CD4-positive, alpha-beta T cell (primary cell): ENCODE data around the gene KCNJ2. TPM values are rescaled to one million over a fixed set of nuclear protein-coding genes. Genes with fewer than 3 reads are reported as not detected.

Experiments
- ATAC-seq: fragments of 200-7000 bp; cut with Tn5 transposase; one replicate; pipeline ENCODE4 v1.10.0; 2022; ENCODE audit warnings: mild to moderate bottlenecking; ENCODE audit not compliant: poor library complexity
- CTCF ChIA-PET: fragments of 350-600 bp; sonication (Branson Sonifier 250); formaldehyde crosslinking; loops from one replicate; lab custom pipeline; 2021; ENCODE audit warnings: antibody characterized with exemption, inconsistent platforms; lab: Charles Lee
- POLR2A ChIA-PET: fragments of 350-600 bp; sonication (Branson Sonifier 250); formaldehyde crosslinking; loops from one replicate; lab custom pipeline; 2021; ENCODE audit warnings: antibody characterized with exemption, inconsistent platforms; lab: Charles Lee
- DNase-seq, 14 experiments: peaks; one replicate each; pipeline ENCODE4 v3.0.0-alpha.2; 2013 to 2020; ENCODE audit warnings: mixed read lengths in 2 of 14
- H3K27ac ChIP-seq, 2 donors: one replicate each; pipeline versions ENCODE4 v1.5.1 to v1.7.0; 2013; ENCODE audit warnings: low read length in 2 of 2, low read depth in 1 of 2, mild to moderate bottlenecking in 1 of 2
- H3K27me3 ChIP-seq, 2 experiments: 1 replicate in 1 of 2; 2 replicates in 1 of 2; pipeline versions ENCODE4 v1.6.1 to v1.7.0; 2013; ENCODE audit warnings: low read length in 2 of 2, control low read depth in 1 of 2, mild to moderate bottlenecking in 1 of 2, moderate library complexity in 1 of 2; ENCODE audit not compliant: insufficient read depth in 2 of 2, control insufficient read depth in 1 of 2
- H3K36me3 ChIP-seq: one replicate; pipeline ENCODE4 v1.6.1; 2013; ENCODE audit warnings: low read length, control low read depth; ENCODE audit not compliant: insufficient read depth
- H3K4me1 ChIP-seq: one replicate; pipeline ENCODE4 v1.6.1; 2013; ENCODE audit warnings: low read length, control low read depth; ENCODE audit not compliant: insufficient read depth
- H3K4me3 ChIP-seq: one replicate; pipeline ENCODE4 v1.5.1; 2013; ENCODE audit warnings: mild to moderate bottlenecking, low read length, moderate library complexity
- H3K9me3 ChIP-seq, 2 experiments: 1 replicate in 1 of 2; 2 replicates in 1 of 2; pipeline versions ENCODE4 v1.6.1 to v1.7.0; 2013; ENCODE audit warnings: low read length in 2 of 2, mild to moderate bottlenecking in 2 of 2, control low read depth in 1 of 2, moderate library complexity in 1 of 2; ENCODE audit not compliant: control insufficient read depth in 1 of 2, insufficient read depth in 1 of 2
- H3K27ac Mint-ChIP-seq: one replicate; pipeline ENCODE4 v1.8.0; 2020; ENCODE audit warnings: mixed read lengths
- H3K27me3 Mint-ChIP-seq: one replicate; pipeline ENCODE4 v1.8.0; 2021; ENCODE audit warnings: mixed read lengths
- H3K36me3 Mint-ChIP-seq: one replicate; pipeline ENCODE4 v1.8.0; 2021; ENCODE audit warnings: low read depth, mixed read lengths
- H3K4me1 Mint-ChIP-seq: one replicate; pipeline ENCODE4 v1.8.0; 2021; ENCODE audit warnings: low read depth, mixed read lengths
- H3K4me3 Mint-ChIP-seq: one replicate; pipeline ENCODE4 v1.8.0; 2020; ENCODE audit warnings: mild to moderate bottlenecking, mixed read lengths
- H3K9me3 Mint-ChIP-seq: one replicate; pipeline ENCODE4 v1.8.0; 2020; ENCODE audit warnings: mixed read lengths
- CTCF ChIP-seq: fragments of 200-600 bp; IDR thresholded peaks from one replicate; pipeline ENCODE4 v1.8.0; 2022; ENCODE audit warnings: antibody characterized with exemption, mild to moderate bottlenecking
- intact Hi-C, 2 experiments: fragments of 100-400 bp; cut with DNase I in 1 of 2; cut with micrococcal nuclease in 1 of 2; formaldehyde crosslinking; loops; one replicate each; pipeline versions ENCODE4 v1.15.1 to v1.9.0; 2023 to 2025; cut with DNase I, micrococcal nuclease
- total RNA-seq, 174 experiments: library from RNA in 2 of 174; stranded (reverse) in 2 of 174; gene quantifications; one replicate each; pipeline ENCODE4 v1.2.3 and lab custom pipeline; 2021 to 2026

The KCNJ2 gene
- total RNA-seq, 2 experiments from 2014 or later = not detected

- no peaks in the 10 kb centered on the region for H3K27me3 ChIP-seq
- POLR2A ChIA-PET = no interaction called here
- no peaks in the 10 kb centered on the region for H3K36me3 ChIP-seq
- intact Hi-C loops = no loop called here
- H3K27ac Mint-ChIP-seq = no peak overlapping the region
- no peak for DNase-seq
- no peaks in the 10 kb centered on the region for H3K36me3 Mint-ChIP-seq
- no peak overlapping the region for H3K27ac ChIP-seq
- H3K4me3 Mint-ChIP-seq = no peak overlapping the region
- TF ChIP-seq CTCF = no peak
- no peak for ATAC-seq
- peaks cover 0 to 5% of the 10 kb centered on the region in 2 experiments for H3K9me3 ChIP-seq
- CTCF ChIA-PET = no interaction called here
- H3K4me1 Mint-ChIP-seq = no peaks in the 10 kb centered on the region
- no peaks in the 10 kb centered on the region for H3K27me3 Mint-ChIP-seq
- no peaks in the 10 kb centered on the region for H3K9me3 Mint-ChIP-seq
- H3K4me3 ChIP-seq = no peak overlapping the region
- no peaks in the 10 kb centered on the region for H3K4me1 ChIP-seq
Observed at GRCh38 chr17:70130289-70130688, 39.0 kb upstream of the KCNJ2 start.

- Mint-ChIP-seq H3K27me3 (no peaks in the 10 kb centered on the region), H3K4me1 (peaks cover 8% of the 10 kb centered on the region), H3K9me3 (no peaks in the 10 kb centered on the region), H3K36me3 (no peaks in the 10 kb centered on the region), H3K4me3 (no peak overlapping the region), H3K27ac (no peak overlapping the region)
- DNase-seq (no peak), ATAC-seq (no peak)
- ChIA-PET CTCF (no interaction called here), POLR2A (no interaction called here)
- H3K27ac ChIP-seq = no peak overlapping the region
- no peaks in the 10 kb centered on the region for H3K27me3 ChIP-seq
- H3K4me1 ChIP-seq = no peaks in the 10 kb centered on the region
- intact Hi-C loops = no loop called here
- no peak overlapping the region for H3K4me3 ChIP-seq
- H3K36me3 ChIP-seq = no peaks in the 10 kb centered on the region
- H3K9me3 ChIP-seq = peaks cover 0 to 5% of the 10 kb centered on the region in 2 experiments
- TF ChIP-seq CTCF = no peak
Observed at GRCh38 chr17:70132505-70132904, 36.8 kb upstream of the KCNJ2 start.

DNA sequence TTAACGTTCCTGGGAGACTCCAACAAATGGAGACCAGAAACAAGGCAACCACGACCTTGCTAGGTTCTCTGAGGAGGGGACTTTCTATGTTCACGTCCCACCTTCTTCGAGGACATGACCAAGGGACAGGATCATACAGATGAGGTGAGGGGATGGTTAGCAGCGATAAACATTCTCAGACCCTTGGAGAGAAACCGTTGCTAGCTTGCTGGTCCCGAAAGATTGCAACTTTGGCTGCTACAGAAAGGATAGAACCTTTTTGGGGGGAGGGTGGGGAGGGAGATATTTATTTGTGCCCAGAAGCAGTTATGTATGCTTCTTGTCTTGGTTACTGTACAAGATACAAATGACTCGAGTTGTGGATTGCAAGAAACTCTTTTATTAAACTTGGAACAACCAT lies 35.3 kb upstream of the KCNJ2 start:
- H3K4me3 ChIP-seq = no peak overlapping the region
- TF ChIP-seq CTCF = no peak
- CTCF ChIA-PET = no interaction called here
- no peaks in the 10 kb centered on the region for H3K27me3 ChIP-seq
- no peak overlapping the region for H3K27ac ChIP-seq
- Mint-ChIP-seq H3K36me3 (no peaks in the 10 kb centered on the region), H3K9me3 (no peaks in the 10 kb centered on the region), H3K4me3 (no peak overlapping the region), H3K4me1 (peaks cover 11% of the 10 kb centered on the region), H3K27me3 (no peaks in the 10 kb centered on the region), H3K27ac (no peak overlapping the region)
- intact Hi-C loops = no loop called here
- H3K9me3 ChIP-seq = no peaks in the 10 kb centered on the region
- no peaks in the 10 kb centered on the region for H3K4me1 ChIP-seq
- no peaks in the 10 kb centered on the region for H3K36me3 ChIP-seq
- no peak for ATAC-seq
- no peak for DNase-seq
- POLR2A ChIA-PET = no interaction called here
